GM23338 (cell line): Measurements from ENCODE around the gene AKT1S1. TPM values are rescaled to one million over a fixed set of nuclear protein-coding genes. Genes with fewer than 3 reads are reported as not detected.

Experiments
- ATAC-seq: fragments of 200-7000 bp; cut with Tn5 transposase; 3 replicates; pipeline ENCODE4 v1.9.1; 2020
- DNase-seq: peaks from one replicate; pipeline ENCODE4 v3.0.0-alpha.2; 2015; ENCODE audit warnings: low spot score
- H2AFZ ChIP-seq: fragments of 200-600 bp; sonication (generic); 2 replicates; pipeline ENCODE4 v1.8.0; 2016; ENCODE audit warnings: antibody characterized with exemption, mild to moderate bottlenecking, moderate library complexity
- H3F3A ChIP-seq: fragments of 200-600 bp; sonication (generic); replicated peaks from 2 replicates; pipeline ENCODE4 v1.8.0; 2017; ENCODE audit warnings: antibody characterized with exemption, mixed run types, low read depth
- H3K27ac ChIP-seq: fragments of 200-600 bp; sonication (generic); 2 replicates; pipeline ENCODE4 v1.6.1; 2016; ENCODE audit warnings: low read depth
- H3K27me3 ChIP-seq: fragments of 200-600 bp; sonication (generic); 2 replicates; pipeline ENCODE4 v1.8.0; 2016; ENCODE audit warnings: mild to moderate bottlenecking, mixed run types, moderate library complexity; ENCODE audit not compliant: insufficient read depth
- H3K36me3 ChIP-seq: fragments of 200-600 bp; sonication (generic); 2 replicates; pipeline ENCODE4 v1.8.0; 2016; ENCODE audit warnings: mild to moderate bottlenecking; ENCODE audit not compliant: insufficient read depth
- H3K4me1 ChIP-seq: fragments of 200-600 bp; sonication (generic); 2 replicates; pipeline ENCODE4 v1.8.0; 2016; ENCODE audit warnings: mild to moderate bottlenecking, moderate library complexity; ENCODE audit not compliant: insufficient read depth
- H3K4me2 ChIP-seq: fragments of 200-600 bp; sonication (generic); 2 replicates; pipeline ENCODE4 v1.7.1; 2017; ENCODE audit warnings: mixed run types
- H3K4me3 ChIP-seq: fragments of 200-600 bp; sonication (generic); 2 replicates; pipeline ENCODE4 v1.6.1; 2016; ENCODE audit warnings: mixed run types
- H3K79me2 ChIP-seq: fragments of 200-600 bp; sonication (generic); replicated peaks from 2 replicates; pipeline ENCODE4 v1.8.0; 2017; ENCODE audit warnings: mild to moderate bottlenecking; ENCODE audit not compliant: insufficient read depth
- H3K9me2 ChIP-seq: fragments of 200-600 bp; sonication (generic); 2 replicates; pipeline ENCODE4 v1.8.0; 2017; ENCODE audit not compliant: insufficient read depth
- H4K20me1 ChIP-seq: fragments of 200-600 bp; sonication (generic); replicated peaks from 2 replicates; pipeline ENCODE4 v1.8.0; 2017; ENCODE audit warnings: mild to moderate bottlenecking; ENCODE audit not compliant: insufficient read depth
- H3K27ac Mint-ChIP-seq: 2 replicates; pipeline ENCODE4 v1.8.0; 2020; ENCODE audit warnings: inconsistent platforms, mild to moderate bottlenecking, moderate library complexity, mixed read lengths
- H3K27me3 Mint-ChIP-seq: 3 replicates; pipeline ENCODE4 v1.8.0; 2022; ENCODE audit warnings: low read depth, mild to moderate bottlenecking, moderate library complexity, mixed read lengths, inconsistent platforms; ENCODE audit not compliant: insufficient read depth, poor library complexity
- H3K36me3 Mint-ChIP-seq: 3 replicates; pipeline ENCODE4 v1.8.0; 2021; ENCODE audit warnings: low read depth, mild to moderate bottlenecking, inconsistent platforms, moderate library complexity, mixed read lengths
- H3K4me1 Mint-ChIP-seq: 3 replicates; pipeline ENCODE4 v1.8.0; 2020; ENCODE audit warnings: mild to moderate bottlenecking, inconsistent platforms, mixed read lengths
- H3K4me3 Mint-ChIP-seq: 3 replicates; pipeline ENCODE4 v1.8.0; 2021; ENCODE audit warnings: moderate library complexity, mild to moderate bottlenecking, inconsistent platforms, mixed read lengths
- H3K9me3 Mint-ChIP-seq: 3 replicates; pipeline ENCODE4 v1.8.0; 2020; ENCODE audit warnings: moderate library complexity, mild to moderate bottlenecking, inconsistent platforms, mixed read lengths
- CREB1 ChIP-seq: fragments of 250-450 bp; sonication (Bioruptor Pico); IDR thresholded peaks from 2 replicates; pipeline ENCODE4 v1.5.0; 2020; ENCODE audit warnings: low read depth, mild to moderate bottlenecking, moderate library complexity
- CTCF ChIP-seq, 2 experiments: fragments of 200-600 bp in 1 of 2; sonication (generic) in 1 of 2; conservative IDR thresholded peaks; 2 replicates each; pipeline versions ENCODE4 v1.5.1 to v1.6.1; 2016 to 2017; ENCODE audit warnings: antibody characterized with exemption in 2 of 2, low read depth in 2 of 2, mild to moderate bottlenecking in 2 of 2, moderate library complexity in 1 of 2
- ETS1 ChIP-seq: IDR thresholded peaks from 2 replicates; pipeline ENCODE4 v1.6.1; 2016; ENCODE audit warnings: antibody characterized with exemption
- EZH2 ChIP-seq: fragments of 200-600 bp; sonication (generic); IDR thresholded peaks from one replicate; pipeline ENCODE4 v1.8.0; 2017; ENCODE audit warnings: antibody characterized with exemption, mild to moderate bottlenecking, low read depth; ENCODE audit not compliant: unreplicated experiment
- JUNB ChIP-seq: IDR thresholded peaks from one replicate; pipeline ENCODE4 v1.6.1; 2016; ENCODE audit warnings: antibody characterized with exemption; ENCODE audit not compliant: unreplicated experiment
- NANOG ChIP-seq: IDR thresholded peaks from 2 replicates; pipeline ENCODE4 v1.6.1; 2016; ENCODE audit warnings: antibody characterized with exemption, borderline replicate concordance
- REST ChIP-seq: IDR thresholded peaks from one replicate; pipeline ENCODE4 v1.6.1; 2018; ENCODE audit warnings: antibody characterized with exemption; ENCODE audit not compliant: unreplicated experiment
- polyA plus RNA-seq: library from polyadenylated mRNA; unstranded; fragments of >200 nt; fragmentation: Nextera tagmentation; extraction: Ambion mirVana; gene quantifications from 2 replicates; pipeline ENCODE4 v1.2.1, GENCODE V29; 2016
- total RNA-seq: library from RNA; depleted of rRNA; stranded (reverse); fragments of >200 nt; shearing (Covaris generic); gene quantifications from 2 replicates; pipeline ENCODE4 v1.2.3, GENCODE V29; 2014

Gene AKT1S1
- total and polyA plus RNA-seq, 2 experiments from 2014 or later = 21.5 to 28.6 TPM

GRCh38 chr19:49884109-49884508 lies 7.0 kb upstream of the AKT1S1 start (continued):
- TF ChIP-seq REST (no peak), JUNB (no peak), NANOG (no peak), CTCF (conservative IDR thresholded peaks at IDR 0.05; ENCODE audit: low read depth in 2 of 2) (no peak), ETS1 (no peak), EZH2 (no peak), CREB1 (no peak)

- H3F3A ChIP-seq = peaks cover 25% of the 10 kb centered on the region; the same call in 1 of the 2 replicates
- ATAC-seq (no peak), DNase-seq (no peak)
- H3K27me3 ChIP-seq = no peaks in the 10 kb centered on the region
- Mint-ChIP-seq H3K9me3 (peaks cover 3% of the 10 kb centered on the region; the same call in 1 of the 3 replicates), H3K4me1 (peaks cover 15% of the 10 kb centered on the region; the same call in 2 of the 3 replicates), H3K27ac (peak overlapping the region; percentile 48; the same call in 1 of the 2 replicates), H3K36me3 (peaks cover 70% of the 10 kb centered on the region), H3K27me3 (peaks cover 10% of the 10 kb centered on the region), H3K4me3 (no peak overlapping the region; the same call in 2 of the 3 replicates)
- H2AFZ ChIP-seq = no peak overlapping the region
- H4K20me1 ChIP-seq = peaks cover 8% of the 10 kb centered on the region
- peaks cover 19% of the 10 kb centered on the region for H3K79me2 ChIP-seq
- peaks cover 39% of the 10 kb centered on the region for H3K36me3 ChIP-seq
- peaks cover 9% of the 10 kb centered on the region; the same call in 1 of the 2 replicates for H3K4me1 ChIP-seq
- H3K4me2 ChIP-seq = no peak overlapping the region
- no peak overlapping the region for H3K27ac ChIP-seq
- H3K9me2 ChIP-seq = no peaks in the 10 kb centered on the region
- no peak overlapping the region for H3K4me3 ChIP-seq
- TF ChIP-seq CREB1 (no peak), EZH2 (no peak)
Measured at GRCh38 chr19:49883094-49883493, 5.9 kb upstream of the AKT1S1 start.
